HG03378 (cell line): ENCODE data around the gene SYNPO2.
"Not testable (repeated sequence)": the region's sequence is repeated elsewhere in the genome, so short reads cannot be mapped to it uniquely, and the experiment has no call there.

Source experiments
- ATAC-seq: cut with Tn5 transposase; IDR thresholded peaks from one replicate; pipeline ENCODE4 v1.9.1; 2021; ENCODE audit warnings: mild to moderate bottlenecking, moderate library complexity; ENCODE audit not compliant: unreplicated experiment

Gene SYNPO2

DNA sequence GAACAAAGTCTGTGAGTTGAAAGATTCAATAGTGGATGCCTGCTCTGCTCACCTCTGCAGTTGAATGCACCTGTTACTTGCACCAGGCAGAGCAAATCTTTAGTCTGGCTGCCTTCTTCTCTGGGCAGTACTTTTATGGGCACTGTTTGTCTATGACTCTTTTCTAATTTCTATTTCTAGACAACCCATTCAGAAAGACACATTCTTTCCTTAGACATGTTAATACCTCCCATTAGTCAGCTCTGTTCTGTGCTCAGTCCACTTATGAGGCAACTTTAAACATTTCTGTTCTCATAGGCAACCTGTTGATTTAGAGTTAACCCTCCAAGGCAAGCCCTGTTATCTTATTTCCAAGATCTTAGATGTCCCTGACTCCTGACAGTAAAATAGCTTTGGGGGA is 108.9 kb downstream of the SYNPO2 start:
- no peak for ATAC-seq

DNA sequence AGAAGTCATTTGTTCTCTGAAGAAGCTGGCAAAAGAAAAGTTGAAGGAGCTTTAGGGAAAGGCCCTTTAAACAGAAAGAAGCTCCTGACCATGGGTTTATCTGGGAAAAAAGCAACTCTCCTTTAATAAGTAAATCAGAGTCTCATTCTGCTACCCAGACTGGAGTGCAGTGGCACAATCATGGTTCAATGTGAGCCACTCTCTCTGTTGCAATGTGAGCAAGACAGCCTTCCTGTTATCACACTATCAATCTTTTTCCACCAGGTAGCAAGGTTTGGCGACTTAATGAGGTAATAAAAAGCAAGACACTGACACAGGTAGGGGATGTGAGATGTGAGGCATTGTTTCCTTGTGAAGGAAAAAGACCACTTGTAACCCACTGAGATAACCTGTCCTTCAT is 111.3 kb downstream of the SYNPO2 start:
- no peak for ATAC-seq

DNA sequence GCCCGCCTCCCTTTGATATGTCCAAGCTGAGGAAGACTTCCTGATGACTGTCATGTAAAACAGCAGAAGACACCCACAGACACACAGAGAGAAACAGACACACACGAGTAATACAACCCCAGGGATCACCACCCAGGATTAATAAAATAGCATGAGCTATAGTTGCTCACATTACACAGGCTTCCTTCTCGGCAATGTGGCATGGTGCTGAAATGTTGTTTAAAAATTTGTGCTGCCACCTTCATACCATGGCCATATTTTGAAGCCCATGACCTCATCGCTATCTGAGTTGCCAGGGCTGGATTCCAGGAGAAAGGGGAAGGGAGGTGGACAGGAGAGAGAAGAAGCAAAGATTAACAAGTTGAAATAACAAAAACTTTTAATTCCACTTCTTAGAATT is 111.7 kb downstream of the SYNPO2 start:
- ATAC-seq: no peak

DNA sequence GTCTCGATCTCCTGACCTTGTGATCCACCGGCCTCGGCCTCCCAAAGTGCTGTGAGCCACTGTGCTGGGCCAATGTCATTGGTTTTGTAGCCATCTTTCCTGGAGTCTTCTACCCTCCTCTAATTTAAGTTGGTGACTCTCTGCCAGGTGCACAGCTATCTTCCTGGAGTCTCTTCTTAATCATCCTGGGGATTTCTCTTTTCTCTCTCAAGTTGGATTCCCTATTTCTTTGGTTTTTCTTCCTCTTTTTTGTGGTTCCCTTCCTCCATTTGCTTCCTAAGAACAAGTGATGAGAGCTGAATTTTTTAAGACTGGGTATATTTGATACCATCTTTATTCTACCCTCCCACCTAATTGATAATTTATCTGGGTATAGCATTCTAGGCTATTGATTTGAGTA is 113.8 kb downstream of the SYNPO2 start:
- ATAC-seq: no peak

DNA sequence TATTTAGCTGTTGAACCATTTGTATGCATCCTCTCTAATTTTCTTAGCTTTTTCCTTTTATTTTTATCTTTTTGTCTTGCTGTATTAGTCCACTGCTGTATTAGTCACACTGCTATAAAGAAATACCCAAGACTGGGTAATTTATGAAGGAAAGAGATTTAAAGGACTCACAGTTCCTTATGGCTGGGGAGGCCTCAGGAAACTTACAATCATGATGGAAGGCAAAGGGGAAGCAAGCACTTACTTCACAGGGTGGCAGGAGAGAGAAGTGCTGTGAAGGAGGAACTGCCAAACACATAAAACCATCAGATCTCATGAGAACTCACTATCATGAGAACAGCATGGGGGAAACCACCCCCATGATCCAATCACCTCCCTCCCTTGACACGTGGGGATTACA is 114.3 kb downstream of the SYNPO2 start:
- ATAC-seq: not testable (repeated sequence)

DNA sequence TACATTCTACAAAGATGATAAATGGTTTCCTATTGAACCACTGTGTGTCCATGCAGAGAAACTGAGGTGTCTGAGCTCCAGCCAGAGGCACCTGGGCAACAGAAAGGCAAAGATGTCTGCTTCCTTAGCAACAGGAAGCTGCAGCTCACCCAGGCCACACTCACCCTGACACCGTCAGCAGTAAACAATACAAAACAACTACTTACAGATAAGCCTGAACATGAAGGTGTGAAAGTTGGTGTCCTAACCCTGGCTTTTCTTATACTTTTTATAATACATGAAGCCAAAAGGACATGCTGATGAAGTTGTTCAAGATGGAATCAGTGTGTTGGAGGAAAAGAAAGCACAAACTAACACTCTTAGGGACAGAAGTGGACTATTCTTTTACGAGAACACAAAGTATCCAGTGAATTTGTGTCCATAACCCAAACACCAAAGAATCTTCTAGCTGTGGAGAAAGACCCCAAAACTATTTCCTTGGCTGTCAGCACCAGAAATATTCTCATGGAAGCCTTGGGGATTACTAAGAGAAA is 117.3 kb downstream of the SYNPO2 start:
- no peak for ATAC-seq

DNA sequence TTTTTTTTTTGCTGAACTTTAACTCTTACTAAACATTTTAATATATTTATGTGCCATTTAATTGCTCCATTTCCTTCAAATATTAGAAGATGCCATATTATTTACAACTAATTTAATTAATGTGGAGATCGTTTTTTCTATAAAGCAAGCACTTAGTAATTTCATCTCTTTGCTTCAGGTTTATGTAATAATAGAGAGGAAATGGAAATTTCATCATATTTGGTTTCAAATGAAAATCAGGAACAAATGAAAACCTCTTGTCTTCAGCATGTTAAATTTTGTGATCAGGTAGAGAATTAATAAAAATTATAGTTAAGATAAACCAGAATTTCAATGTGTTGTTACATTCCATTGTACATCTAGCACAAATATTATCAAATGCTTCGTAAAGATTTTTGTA is 120.1 kb downstream of the SYNPO2 start:
- ATAC-seq: no peak

DNA sequence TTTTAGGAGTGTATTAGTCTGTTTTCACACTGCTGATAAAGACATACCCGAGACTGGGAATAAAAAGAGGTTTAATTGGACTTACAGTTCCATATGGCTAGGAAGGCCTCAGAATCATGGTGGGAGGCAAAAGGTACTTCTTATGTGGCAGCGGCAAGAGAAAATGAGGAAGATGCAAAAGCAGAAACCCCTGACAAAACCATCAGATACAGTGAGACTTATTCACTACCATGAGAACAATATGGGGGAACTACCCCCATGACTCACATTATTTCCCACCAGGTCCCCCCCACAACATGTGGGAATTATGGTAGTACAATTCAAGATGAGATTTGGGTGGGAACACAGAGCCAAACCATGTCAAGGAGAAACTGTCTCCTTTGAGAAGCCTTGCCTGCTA is 121.6 kb downstream of the SYNPO2 start:
- not testable (repeated sequence) for ATAC-seq

DNA sequence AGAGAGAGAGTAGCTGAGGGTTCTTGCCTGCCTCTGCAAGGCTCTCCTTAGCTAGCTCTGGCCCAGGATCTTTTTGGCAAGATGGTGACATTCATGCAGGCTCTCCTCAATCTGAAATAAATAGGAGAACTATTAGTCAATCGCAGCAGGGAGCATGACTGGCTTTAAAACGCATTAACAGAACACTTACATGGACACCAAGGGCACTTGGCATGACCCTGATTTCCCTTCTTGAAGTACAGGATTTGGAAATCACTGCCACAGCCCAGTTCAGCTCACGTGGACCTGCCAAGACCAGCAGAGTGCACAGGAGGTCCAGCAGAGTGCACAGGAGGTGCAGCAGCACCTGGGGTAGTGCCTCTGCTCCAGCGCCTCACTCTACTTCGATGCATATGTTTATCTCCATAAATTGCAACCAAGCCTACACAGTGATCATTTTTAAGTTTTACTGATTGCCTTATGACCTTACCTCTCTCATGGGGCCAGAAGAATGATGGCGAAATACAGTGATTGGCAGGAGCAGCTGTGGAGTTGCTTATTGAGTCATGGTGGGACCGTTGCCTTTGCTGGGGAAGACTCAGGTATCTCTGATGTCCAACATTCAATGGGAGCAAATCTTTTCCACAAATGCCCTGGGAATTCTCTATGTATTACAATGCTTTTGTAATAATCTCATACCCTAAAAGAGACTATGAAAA is 122.4 kb downstream of the SYNPO2 start:
- no peak for ATAC-seq

DNA sequence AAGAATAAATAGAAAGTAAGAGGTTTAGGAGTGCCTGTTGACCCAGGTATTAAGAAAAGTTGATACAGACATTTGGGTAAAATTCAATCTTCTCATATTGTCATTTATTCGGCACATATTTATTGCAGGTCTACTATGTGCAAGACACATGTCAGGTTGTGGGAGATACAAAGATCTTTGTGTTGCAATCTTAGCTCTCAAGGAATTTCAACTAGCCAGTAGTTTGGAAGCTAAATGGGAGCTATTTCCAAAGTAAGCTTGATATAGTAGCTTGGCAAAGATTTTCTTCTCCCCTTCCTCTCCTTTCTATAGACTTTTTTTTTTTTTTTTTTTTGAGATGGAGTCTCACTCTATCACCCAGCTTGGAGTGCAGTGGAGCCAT is 122.9 kb downstream of the SYNPO2 start:
- no peak for ATAC-seq

DNA sequence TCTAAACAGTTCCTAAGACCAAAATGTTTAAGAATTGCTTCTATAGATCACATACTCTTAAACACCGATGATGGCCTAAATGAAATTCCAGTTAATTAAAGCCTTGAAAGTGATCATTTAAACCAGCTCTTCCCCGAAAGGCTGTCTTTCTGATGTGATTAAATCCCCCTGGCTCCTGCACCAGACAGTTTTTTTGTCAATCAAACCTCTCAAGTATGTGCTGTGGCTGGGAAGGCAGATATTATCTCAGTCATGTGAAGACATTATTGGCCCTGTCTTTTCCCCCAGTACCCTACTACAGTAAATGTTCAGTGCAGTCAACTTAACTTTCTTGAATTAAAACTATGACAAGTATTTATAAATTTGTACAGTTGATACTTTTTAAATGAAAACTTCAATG is 126.0 kb downstream of the SYNPO2 start:
- no peak for ATAC-seq

DNA sequence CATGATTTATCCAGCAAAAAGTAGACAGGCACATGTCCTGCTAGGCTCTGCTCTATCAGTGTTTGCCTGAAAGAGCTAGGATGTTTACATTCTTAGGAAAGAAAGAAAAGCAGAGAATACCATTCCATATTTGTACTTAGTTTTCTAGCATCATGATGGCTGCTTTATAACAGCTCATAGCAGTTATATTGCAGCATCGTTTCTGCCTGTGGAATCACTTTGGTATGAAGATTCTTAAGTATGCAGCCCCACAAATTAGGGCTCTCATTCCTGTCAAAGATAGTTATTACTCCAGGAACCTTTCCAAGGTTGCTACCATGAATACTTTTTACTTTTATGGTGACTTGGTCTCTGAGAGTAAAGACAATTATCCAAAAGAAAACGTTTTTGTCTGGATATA is 128.0 kb downstream of the SYNPO2 start:
- ATAC-seq: no peak

DNA sequence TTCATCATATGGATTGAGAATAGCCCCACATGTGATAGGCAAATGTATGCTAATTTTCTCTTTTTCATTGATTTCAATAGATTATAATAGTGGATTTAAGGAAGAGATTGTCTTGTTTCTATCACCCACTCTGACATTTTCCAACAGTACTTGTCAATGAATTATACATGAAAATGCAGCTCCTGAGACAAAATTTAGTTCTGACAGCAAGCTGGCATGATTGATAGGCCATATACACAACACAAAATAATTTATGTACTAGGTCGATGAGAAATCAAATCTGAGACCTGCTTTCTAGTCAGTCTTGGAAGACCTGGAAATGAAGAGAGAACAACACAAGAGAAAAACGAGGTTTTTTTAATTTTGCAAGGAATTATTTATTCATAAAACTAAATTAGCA is 129.0 kb downstream of the SYNPO2 start:
- ATAC-seq: no peak

DNA sequence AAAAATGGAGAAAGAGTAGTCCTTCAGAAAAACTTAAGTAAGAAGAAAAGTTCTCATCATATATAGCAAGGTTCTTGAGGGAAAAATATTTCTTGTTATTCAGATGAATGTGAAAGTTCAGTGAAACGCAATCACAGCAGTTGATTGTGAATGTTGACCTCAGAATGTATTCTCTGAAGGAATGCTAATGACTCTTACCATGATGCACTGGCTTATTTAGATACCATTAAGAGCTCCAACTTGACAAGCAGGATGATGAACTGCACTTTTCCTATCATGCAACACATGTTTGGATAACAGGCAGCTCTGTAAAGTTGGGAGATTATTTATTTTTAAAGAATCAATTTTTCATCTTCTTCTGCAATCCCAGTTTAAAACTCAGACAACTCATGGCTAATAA is 131.5 kb downstream of the SYNPO2 start:
- no peak for ATAC-seq

DNA sequence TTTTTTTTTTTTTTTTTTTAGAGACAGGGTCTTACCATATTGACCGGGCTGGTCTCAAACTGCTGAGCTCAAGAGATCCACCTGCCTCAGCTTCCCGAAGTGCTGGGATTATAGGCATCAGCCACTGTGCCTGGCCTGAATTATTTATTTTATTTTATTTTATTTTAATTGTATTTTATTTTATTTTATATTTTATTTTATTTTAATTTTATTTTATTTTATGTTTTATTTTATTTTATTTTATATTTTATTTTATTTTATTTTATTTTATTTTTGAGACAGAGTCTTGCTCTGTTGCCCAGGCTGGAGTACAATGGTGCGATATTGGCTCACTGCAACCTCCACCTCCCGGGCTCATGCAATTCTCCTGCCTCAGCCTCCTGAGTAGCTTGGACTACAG is 133.9 kb downstream of the SYNPO2 start:
- ATAC-seq: not testable (repeated sequence)

DNA sequence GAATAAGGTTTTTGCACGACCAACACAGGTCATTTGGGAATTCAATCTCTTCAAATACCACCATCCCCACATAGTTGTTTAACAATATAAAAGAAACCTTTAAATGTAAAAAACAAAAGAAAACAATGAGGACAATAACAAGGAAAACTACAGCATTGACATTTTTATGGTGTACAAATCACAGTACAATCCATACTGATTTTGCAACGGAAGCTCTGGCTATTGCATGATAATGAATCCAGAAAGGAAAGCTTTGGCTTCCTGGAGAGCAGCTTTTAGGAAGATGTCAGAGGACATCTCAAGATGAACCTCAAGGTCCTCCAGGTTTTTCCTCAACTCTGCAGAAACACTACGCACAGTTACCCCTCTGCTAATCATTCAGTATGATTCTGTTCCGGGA is 135.4 kb downstream of the SYNPO2 start:
- no peak for ATAC-seq

DNA sequence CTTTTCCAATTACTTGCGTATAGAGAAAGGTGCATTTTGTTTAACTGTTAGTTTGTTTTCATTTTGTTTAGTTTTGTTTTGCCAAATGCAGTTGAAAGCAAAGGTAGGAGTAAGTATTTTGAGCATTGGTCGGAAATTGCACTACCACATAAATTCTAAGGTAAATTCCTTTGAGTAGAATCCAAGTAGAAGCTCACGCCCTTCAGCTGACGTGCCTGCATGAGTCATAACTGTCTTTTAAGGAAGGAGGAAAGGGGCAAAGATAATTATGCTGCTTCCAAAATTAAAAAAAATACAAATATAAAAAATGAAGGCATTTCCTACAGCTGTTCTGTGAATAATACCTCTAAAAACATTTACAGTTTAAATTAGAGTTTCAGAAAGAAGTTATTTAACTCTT is 136.8 kb downstream of the SYNPO2 start:
- ATAC-seq: no peak

DNA sequence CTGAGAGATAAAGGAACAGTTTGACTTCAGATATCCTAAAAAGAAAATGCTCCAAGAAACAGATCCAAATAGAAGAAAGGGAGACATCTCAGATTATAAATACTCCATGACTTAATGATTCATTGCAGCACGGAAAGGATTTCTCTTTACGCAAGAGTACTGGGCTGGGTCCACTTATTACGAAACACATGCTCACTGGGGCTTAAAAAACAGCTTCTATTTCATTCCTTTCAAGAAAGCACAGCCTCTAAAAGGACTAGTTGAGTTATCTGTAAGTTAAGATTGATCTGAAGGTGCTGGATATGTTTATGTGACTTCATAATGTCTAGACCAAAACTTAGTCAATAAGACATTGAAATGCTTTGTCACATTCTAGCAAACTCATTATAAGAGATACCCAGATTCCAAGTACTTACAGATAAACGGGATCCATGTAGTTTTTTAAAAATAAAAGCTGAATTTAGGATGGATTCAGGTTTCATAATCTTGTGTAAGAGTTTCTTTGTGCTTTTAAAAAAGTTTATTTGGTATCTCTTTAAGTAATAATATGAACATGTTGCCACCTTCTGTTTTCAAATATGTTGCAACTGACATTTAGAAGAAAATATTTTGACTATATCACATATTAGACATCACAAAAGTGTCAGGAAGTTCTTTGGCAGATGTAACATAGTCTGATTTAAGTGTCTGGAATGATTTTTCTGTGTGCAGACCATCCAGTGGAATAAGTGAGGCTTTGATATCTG is 137.4 kb downstream of the SYNPO2 start:
- no peak for ATAC-seq

DNA sequence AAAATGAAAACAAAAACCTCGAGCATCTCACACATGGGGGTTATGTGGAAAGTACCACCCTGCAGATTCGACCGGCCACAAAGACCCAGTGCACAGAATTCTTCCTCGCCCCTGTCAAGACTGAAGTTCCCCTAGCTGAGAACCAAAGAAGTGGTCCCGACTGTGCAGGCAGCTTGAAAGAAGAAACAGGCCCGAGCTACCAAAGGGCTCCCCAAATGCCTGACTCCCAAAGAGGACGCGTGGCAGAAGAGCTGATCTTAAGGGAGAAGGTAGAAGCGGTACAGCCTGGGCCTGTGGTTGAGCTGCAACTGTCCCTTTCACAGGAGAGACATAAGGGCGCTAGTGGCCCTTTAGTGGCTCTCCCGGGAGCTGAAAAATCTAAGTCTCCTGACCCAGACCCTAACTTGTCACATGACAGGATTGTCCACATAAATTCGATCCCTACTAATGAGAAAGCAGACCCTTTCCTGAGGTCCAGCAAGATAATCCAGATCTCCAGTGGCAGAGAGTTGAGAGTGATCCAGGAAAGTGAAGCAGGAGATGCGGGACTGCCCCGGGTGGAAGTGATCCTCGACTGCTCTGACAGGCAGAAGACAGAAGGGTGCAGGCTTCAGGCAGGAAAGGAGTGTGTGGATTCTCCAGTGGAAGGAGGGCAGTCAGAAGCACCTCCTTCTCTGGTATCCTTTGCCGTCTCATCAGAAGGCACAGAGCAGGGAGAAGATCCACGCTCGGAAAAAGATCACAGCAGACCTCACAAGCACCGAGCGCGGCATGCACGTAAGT is 138.2 kb downstream of the SYNPO2 start:
- no peak for ATAC-seq

DNA sequence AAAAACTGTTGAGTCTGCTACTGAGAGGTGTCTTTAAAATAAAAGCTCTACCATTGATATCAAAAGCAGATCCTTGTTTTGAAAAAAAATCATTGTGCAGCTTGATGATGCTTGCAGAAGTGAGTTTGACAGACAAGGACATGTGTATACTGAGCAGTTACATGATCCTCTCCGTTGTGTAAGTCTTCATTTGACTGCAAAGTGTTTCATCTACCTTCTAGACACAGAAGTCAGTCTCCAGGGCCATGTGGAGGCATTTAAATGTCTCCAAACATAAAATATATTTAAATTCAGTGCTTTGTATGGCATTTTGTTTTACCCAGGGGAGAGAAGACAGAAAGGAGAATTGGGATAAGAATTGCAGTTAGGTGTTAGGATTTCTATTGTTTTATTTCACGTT is 139.2 kb downstream of the SYNPO2 start:
- ATAC-seq: no peak

DNA sequence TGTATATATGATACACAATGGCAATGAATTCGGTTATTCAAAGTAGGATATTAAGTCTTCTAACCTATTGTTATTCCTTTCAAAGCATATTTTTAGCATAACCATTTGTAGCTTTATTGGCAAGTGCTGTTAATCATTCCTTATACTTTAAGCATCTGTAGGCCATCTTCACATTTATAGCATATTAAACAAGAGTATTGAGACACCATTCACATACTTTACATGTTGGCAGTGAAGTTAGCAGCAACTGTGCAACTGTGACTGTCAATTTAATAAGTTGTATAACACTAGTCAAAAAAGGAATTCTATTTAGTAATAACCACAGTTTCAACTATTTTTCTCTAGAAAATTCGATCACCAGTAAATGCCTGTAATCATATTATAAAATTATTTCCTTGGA is 139.6 kb downstream of the SYNPO2 start:
- no peak for ATAC-seq
